Measurements from ENCODE around the gene STH.

STH gene

DNA sequence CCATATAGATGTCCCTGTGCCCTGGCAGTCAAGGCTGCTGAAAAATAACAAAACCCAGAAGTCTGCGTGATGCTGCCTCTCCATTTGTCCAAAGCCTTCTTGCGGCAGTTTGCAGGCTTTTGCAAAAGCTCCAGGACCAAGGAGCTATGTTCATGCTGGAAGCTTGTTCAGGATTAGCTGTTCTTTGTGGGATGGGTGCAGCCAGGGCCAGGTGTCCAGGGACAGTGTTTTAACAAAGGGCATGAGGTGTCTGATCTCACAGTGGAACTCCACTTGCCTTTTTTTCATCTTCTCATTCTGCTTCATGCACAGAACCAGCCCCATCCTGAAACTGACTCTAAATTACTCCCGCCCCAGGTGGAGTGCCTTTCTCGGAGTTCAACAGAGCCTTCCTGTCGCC, 31.7 kb upstream of the STH start:
- no peak for DNase-seq

DNA sequence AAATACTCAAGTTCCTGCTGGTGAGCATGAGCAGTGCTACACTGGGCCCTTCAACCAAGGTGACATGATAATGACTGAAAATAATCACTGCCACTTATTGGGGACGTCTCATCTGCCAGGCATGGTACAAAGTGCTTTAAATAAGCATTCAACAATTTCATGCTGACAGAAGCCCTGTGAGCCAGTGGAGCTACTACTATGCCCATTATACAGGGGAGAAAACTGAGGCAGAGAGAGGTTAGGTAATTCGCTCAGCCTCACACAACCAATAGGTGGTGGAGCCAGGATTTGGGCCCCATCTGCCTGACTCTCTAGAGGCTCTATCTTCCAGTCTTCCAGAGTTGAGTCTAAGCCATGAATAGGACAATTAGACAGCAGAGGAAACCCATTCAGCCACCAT, 30.3 kb upstream of the STH start:
- DNase-seq: no peak

DNA sequence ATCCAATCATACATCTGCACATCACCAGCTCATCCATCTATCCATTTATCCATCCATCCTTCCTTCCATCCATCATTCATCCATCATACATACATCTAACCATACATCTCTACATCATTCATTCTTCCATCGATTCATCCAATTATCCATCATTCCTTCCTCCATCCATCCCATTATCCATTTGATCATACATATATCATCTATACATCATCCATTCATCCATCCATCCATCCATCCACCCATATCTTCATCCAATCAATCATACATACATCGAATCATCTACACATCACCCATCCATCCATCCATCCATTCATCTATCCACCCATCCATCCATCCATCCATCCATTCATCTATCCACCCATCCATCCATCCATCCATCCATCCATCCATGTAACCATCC, 29.3 kb upstream of the STH start:
- no peak for DNase-seq

DNA sequence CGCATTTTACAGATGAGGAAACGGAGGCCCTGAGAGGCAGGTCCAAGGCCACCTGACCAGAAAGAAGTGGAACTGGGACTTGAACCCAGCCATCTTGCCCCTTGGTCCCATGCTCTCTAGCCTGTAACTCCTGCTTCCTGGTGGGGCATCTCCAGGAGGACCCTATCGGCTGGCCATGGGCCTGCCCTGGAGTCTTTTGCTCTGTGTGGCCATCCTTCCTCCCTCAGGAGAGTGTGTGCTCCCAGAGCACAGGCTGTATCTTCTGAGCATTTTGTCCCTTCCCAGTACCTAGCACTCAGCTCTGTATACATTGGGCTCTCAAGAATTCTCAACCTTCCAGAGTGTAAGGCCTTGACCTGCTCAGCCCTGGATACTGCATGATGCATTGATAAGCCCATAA, 28.4 kb upstream of the STH start:
- DNase-seq: no peak

DNA sequence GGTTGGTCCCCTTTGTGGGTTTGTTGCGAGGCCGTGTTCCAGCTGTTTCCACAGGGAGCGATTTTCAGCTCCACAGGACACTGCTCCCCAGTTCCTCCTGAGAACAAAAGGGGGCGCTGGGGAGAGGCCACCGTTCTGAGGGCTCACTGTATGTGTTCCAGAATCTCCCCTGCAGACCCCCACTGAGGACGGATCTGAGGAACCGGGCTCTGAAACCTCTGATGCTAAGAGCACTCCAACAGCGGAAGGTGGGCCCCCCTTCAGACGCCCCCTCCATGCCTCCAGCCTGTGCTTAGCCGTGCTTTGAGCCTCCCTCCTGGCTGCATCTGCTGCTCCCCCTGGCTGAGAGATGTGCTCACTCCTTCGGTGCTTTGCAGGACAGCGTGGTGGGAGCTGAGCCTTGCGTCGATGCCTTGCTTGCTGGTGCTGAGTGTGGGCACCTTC, 27.3 kb upstream of the STH start:
- no peak for DNase-seq

DNA sequence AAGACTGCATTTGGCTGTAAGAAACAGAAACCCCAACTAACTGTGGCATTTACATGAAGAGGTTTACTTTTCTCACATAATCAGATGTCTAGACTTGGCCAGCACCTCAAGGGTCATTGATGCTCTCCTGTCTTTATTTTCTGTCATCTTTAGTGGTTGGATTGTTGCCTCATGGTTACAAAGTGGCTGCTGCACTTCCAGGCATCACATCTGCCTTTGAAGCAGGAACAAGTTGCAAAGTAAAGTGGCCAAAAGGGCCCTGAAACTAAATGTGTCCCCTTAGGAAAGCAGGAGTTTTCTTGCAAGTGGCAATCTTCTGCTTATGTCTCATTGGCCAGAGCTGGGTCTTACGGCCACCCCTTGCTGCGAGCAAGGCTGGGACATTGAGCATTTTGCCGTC, 26.5 kb upstream of the STH start:
- DNase-seq: no peak

DNA sequence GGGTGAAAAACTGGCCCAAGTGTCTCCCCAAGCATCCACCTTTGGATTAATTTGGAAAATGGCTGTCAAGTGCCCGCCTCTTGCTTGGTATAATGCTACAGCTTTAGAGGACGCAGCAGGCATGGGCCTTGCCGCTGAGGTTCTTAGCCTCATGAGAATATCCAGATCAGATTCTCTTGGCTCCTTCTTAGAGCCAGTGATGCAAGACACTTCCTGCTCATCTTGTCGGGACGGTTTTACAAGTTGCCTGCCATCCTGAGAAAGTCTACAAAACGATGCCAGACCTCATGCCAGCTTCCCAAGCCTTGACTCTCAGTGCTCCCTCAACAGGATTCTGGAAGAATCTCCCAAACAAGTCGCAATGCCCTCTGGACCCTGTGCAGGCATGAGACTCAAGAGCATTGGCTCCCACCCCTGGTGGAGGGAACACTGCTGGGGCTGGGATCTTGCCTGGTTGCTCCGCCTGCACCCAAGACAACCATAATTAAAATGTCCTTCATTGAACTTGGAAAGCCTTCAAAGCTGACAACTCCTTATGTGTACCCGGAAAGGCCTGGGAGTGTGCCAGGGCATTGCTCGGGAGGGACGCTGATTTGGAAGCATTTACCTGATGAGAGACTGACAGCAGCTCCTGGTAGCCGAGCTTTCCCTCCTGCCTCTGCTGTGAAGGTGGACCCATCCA, 25.8 kb upstream of the STH start:
- no peak for DNase-seq

DNA sequence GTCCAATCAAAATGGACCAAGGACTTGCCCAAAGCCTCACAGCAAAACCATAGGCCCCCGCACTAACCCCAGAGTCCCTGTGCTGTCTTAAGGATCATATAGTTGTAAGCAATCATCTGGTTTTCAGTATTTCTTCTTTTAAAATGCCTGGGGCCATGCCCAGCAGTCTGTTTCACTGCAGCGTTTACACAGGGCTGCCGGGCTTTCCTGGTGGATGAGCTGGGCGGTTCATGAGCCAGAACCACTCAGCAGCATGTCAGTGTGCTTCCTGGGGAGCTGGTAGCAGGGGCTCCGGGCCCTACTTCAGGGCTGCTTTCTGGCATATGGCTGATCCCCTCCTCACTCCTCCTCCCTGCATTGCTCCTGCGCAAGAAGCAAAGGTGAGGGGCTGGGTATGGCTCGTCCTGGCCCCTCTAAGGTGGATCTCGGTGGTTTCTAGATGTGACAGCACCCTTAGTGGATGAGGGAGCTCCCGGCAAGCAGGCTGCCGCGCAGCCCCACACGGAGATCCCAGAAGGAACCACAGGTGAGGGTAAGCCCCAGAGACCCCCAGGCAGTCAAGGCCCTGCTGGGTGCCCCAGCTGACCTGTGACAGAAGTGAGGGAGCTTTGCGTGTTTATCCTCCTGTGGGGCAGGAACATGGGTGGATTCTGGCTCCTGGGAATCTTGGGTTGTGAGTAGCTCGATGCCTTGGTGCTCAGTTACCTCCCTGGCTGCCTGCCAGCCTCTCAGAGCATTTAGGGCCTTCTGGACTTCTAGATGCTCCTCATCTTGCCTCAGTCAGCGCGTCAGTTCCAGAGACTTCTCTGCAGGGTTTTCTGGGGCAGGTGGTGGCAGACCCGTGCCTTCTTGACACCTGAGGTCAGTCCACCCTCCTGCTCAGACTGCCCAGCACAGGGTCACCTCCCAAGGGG, 24.8 kb upstream of the STH start:
- no peak for DNase-seq

DNA sequence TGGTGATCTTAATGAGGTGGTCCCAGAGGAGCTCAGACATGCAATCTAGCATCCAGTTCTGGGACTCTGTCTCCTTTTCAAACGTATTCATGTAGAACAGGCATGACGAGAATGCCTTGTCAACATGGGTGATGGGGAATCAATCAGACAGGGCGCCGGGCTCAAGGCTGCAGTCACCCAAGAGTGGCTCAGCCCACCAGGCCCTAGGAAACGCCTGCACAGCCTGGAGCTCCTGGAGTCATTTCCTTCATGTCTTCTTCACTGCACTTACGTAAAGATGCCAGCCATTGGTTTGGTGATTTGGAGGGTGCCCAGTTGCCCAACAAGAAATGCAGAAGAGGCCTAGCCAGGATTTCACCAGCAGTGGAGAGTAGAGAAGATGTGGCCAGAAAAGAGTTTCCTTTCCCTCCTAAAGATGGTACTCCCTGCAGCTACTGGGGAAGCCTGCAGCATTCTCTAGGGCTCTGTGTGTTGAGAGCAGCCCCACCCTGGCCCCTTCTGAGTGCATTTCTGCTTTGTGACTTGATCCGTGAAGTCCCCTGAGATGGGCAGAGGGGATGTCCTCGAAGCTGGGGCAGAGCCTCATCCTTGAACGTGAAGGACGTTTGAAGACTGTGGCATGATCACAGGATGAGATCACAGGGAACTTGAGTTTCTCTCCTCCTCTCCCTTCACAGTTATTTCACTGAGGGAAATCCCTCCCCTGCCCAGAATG, 24.0 kb upstream of the STH start:
- DNase-seq: no peak

DNA sequence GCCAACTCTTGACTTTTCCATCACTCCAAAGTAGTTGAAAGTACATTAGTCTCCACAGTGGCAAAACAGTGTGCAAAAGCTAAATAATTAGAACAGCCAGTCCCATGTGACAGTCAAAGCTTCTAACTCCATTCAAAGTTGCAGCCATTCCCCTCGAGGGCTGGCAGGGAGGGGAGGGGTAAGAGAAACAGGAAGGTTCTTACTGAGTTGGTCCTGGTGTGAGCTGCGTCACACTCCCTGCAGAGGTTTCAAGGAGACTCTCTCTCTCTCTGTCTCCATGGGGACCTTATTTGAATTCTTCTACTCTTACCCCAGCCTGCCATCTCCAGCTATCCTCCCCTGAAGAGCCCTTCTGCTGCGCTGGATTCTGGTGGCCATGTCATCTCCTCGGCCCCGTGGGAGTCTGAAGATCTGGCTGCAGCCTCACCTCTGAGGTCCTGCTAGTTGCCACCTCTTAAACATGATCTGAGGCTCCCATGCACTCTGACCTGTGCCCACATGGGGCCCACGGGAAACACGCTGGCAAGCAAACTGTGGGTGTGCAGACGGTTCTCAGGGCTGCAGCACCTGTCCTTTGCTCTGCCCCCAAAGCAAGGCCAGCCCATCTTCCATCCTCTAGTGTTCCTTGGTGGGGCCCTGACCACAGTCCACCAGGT, 23.3 kb upstream of the STH start:
- DNase-seq: peak in 1 of 56 donors; percentile 21

DNA sequence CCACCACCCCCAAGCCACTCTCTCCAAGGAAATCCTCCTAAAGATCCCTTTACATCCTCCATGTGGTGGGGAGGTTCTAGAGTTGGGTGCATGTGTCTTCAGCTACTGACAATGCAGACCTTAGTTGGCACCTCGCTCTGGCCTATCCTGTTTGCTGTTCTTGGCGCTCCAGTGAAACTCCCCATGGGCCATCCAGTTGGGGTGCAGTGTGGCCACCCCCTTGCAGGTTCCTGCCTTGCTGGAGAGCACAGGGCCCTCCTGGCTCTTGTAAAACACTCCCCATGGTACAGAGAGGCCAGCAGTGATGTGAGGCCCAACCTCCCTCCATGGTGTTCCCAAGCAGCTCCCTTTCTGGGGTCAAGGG, 22.7 kb upstream of the STH start:
- no peak for DNase-seq

DNA sequence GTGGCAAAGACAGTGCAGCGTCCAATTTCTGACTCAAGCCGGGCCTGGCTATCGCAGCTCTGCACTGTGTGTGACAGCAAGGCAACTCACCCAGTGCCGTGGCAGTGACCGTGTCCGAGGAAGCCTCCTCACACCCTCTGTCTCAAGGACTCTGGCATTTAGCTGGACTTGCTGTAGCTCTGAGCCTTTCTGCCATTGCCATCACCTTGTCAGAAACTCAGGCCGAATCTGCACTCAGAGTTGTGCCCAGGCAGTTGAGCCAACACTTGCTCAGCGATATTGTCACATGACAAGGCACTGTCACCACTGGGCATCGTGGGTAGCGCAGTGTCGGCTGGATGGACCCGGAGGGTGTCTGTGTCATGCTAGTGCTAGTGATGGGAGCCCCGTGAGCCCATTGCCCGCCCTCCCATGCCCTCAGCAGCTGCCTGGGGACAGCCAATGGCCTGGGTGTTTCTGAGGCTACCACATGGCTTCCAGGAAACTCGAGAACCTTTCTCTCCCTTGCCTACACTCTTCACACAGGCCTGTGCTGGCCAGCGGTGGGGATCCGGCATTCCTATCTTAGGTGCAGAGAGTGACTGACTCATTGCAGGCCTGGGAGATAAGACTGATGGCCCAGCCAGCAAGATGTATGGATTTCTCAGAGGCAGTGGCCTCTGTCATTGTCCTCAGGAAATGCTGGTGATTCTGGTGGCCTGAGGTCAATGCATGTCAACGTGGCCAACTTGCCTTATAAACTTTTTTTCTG, 22.1 kb upstream of the STH start:
- DNase-seq: peak in 4 of 56 donors; percentile 13 to 47 (median 26)

DNA sequence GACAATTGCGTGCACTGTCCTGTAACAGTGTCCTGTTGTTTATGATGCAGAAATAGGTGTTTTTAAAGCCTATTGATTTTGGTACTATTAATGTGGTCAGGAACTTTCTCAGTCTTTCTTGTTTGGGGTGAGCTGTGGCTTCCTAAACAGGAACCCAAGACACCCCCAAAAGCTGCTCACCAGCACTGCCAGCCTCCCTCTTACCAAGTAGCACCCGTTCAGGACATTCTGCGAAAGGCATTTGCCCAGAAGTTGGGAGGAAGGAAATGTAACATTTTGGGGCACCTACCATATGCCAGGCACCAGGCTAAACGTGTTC, 21.6 kb upstream of the STH start:
- no peak for DNase-seq

DNA sequence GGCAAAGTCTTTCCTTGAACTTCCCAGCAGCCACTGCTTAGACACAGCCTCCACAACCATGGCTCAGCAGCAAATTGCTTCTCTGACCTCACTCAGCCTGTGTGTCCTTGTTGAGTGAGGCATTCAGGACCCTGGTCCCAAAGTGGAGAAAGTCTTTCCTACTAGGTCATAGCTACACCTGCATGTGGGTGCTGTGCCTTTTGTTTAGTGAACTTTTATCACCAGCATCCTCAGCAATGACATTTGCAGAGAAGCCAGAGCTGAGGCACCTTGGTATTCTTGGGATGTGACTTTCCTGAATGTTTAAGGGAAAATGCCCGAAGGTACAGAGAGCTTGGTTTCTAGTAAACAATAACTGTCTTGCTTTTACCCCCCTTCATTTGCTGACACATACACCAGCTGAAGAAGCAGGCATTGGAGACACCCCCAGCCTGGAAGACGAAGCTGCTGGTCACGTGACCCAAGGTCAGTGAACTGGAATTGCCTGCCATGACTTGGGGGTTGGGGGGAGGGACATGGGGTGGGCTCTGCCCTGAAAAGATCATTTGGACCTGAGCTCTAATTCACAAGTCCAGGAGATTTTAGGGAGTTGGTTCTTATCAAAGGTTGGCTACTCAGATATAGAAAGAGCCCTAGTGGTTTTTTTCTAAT, 20.9 kb upstream of the STH start:
- no peak for DNase-seq

DNA sequence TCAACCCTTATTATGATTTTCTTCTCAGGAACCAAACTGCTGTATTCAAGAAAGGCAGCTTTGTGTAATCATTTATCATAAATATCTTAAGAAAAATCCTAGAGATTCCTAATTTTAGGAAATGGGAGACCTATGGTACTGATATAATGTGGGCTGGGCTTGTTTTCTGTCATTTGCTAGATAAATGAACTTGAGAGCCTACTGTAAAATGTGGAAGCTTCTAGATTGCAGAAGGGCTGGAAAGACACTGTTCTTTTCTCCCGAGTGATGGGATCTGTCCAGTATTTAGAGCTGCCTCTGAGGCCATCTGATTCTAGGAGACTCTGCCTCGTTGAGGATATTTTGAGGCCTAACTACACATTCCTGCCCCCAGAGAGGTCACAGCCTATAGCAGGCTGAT, 19.9 kb upstream of the STH start:
- no peak for DNase-seq

DNA sequence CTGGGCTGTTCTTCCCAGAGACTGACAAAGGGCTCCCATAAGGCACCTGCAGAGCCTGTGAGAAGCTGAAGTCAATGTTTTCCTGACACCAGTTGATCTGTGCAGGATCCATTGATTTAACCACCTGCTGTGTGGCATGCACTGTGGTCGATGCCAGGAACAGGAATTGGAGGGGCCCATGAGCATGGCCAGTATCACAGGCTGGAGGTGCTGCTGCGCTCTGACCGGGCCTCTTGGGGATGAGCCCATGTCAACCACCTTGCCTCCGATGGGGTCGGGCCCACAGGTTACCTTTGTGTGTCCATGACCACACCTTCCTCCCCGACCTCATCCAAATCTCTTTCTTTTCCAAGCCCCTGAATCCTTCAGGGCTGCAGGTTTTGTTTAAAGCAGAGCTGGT, 18.2 kb upstream of the STH start:
- DNase-seq: no peak

DNA sequence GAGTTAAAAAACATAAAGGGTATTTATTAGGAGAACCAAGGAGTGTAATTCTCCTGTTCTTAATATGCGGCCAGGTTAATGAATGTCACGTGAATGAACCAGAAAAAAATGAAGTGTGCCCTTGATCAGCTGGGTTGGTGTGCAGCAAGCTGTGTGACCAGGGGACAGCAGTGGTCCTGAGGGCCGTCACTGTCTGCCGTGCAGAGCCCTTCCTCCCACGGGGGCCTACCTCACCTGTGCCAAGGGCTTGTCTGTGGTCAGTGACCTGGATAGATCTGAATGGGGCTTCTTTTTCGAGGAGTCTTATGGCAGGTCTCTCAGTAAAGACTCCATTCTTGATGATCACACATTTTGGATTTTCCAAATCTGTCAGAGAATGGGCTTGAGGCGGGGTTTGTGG, 17.7 kb upstream of the STH start:
- DNase-seq: no peak

DNA sequence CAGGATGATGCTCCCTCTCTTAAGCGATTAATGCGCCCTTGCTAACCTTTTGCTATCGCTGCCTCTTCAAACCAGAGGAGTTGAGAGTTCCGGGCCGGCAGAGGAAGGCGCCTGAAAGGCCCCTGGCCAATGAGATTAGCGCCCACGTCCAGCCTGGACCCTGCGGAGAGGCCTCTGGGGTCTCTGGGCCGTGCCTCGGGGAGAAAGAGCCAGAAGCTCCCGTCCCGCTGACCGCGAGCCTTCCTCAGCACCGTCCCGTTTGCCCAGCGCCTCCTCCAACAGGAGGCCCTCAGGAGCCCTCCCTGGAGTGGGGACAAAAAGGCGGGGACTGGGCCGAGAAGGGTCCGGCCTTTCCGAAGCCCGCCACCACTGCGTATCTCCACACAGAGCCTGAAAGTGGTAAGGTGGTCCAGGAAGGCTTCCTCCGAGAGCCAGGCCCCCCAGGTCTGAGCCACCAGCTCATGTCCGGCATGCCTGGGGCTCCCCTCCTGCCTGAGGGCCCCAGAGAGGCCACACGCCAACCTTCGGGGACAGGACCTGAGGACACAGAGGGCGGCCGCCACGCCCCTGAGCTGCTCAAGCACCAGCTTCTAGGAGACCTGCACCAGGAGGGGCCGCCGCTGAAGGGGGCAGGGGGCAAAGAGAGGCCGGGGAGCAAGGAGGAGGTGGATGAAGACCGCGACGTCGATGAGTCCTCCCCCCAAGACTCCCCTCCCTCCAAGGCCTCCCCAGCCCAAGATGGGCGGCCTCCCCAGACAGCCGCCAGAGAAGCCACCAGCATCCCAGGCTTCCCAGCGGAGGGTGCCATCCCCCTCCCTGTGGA, 16.0 kb upstream of the STH start:
- DNase-seq: no peak

DNA sequence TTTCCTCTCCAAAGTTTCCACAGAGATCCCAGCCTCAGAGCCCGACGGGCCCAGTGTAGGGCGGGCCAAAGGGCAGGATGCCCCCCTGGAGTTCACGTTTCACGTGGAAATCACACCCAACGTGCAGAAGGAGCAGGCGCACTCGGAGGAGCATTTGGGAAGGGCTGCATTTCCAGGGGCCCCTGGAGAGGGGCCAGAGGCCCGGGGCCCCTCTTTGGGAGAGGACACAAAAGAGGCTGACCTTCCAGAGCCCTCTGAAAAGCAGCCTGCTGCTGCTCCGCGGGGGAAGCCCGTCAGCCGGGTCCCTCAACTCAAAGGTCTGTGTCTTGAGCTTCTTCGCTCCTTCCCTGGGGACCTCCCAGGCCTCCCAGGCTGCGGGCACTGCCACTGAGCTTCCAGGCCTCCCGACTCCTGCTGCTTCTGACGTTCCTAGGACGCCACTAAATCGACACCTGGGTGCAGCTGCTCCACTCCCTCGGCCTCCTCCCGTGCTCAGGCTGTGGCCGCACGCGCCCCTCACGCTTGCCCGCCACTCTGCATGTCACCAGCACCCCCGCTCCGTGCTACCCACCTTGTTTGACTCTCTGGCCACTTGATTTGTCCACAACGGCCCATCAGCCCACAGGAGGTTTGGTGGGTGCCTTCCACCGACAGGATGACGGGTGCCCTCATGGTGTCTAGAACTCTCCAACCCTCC, 15.3 kb upstream of the STH start:
- DNase-seq: no peak

Measured in nucleus accumbens (tissue), 56 donors.